HepG2 (cell line): Measurements from ENCODE around the gene ENO1. TPM values are rescaled to one million over a fixed set of nuclear protein-coding genes. Genes with fewer than 3 reads are reported as not detected.
"Not testable (repeated sequence)": the region's sequence is repeated elsewhere in the genome, so short reads cannot be mapped to it uniquely, and the experiment has no call there.

ENCODE experiments used
- ATAC-seq: fragments of 200-7000 bp; cut with Tn5 transposase; 3 replicates; pipeline ENCODE4 v1.9.1; 2020; ENCODE audit warnings: mild to moderate bottlenecking, moderate library complexity
- BruUV-seq: library from RNA; stranded (reverse); fragments of 400-500 nt; replicated peaks from 2 replicates; lab custom pipeline; 2021; lab: Mats Ljungman, UMichigan
- CTCF ChIA-PET: fragments of 300-600 bp; formaldehyde crosslinking; extraction: SDS; loops from one replicate; lab custom pipeline; 2021; ENCODE audit warnings: low total read pairs, inconsistent platforms, low intra/inter-chr PET ratio; lab: Yijun Ruan, JAX
- POLR2A ChIA-PET: fragments of 350-600 bp; sonication (Branson Sonifier 250); formaldehyde crosslinking; loops from one replicate; lab custom pipeline; 2020; ENCODE audit warnings: antibody characterized with exemption, inconsistent platforms; lab: Yijun Ruan, JAX
- DNase-seq: peaks from one replicate; pipeline ENCODE4 v3.0.0-alpha.2; 2015; ENCODE audit warnings: low spot score
- FAIRE-seq: peaks from 3 replicates; lab custom pipeline; 2011; peaks lifted over from hg19 to GRCh38; lab: Jason Lieb, UNC
- H2AFZ ChIP-seq: one replicate; pipeline ENCODE4 v1.6.1; 2011; ENCODE audit warnings: low read length, inconsistent platforms
- H3K27ac ChIP-seq: fragments of 300-600 bp; 3 replicates; pipeline ENCODE4 v1.8.0; 2011; ENCODE audit warnings: mixed run types, mild to moderate bottlenecking, mixed read lengths, low read length, inconsistent platforms; ENCODE audit not compliant: insufficient read depth; ENCODE audit errors: extremely low read length
- H3K27me3 ChIP-seq, 2 experiments: fragments of 200-600 bp in 1 of 2; 2 replicates in 1 of 2; 3 replicates in 1 of 2; pipeline versions ENCODE4 v1.6.0 to v1.8.0; 2011; ENCODE audit warnings: low read length in 2 of 2, mild to moderate bottlenecking in 2 of 2, moderate library complexity in 2 of 2, inconsistent platforms in 1 of 2; ENCODE audit not compliant: insufficient read depth in 2 of 2, control insufficient read depth in 1 of 2
- H3K36me3 ChIP-seq, 2 experiments: fragments of 200-600 bp in 1 of 2; replicated peaks in 1 of 2; 2 replicates in 1 of 2; 3 replicates in 1 of 2; pipeline versions ENCODE4 v1.5.1 to v1.8.0; 2011; ENCODE audit warnings: low read length in 2 of 2, inconsistent platforms in 1 of 2; ENCODE audit not compliant: insufficient read depth in 2 of 2, control insufficient read depth in 1 of 2
- H3K4me1 ChIP-seq: 2 replicates; pipeline ENCODE4 v1.5.1; 2012; ENCODE audit warnings: low read length, inconsistent platforms; ENCODE audit not compliant: insufficient read depth
- H3K4me2 ChIP-seq: 2 replicates; pipeline ENCODE4 v1.6.0; 2011; ENCODE audit warnings: low read depth, low read length, inconsistent platforms
- H3K4me3 ChIP-seq, 3 experiments: fragments of 200-600 bp in 1 of 3; sonication (generic), shearing (Covaris generic) in 1 of 3; replicated peaks in 1 of 3; 2 replicates each; pipeline ENCODE4 v1.5.1; 2011 to 2016; ENCODE audit warnings: low read length in 3 of 3, inconsistent platforms in 2 of 3, low read depth in 2 of 3, mild to moderate bottlenecking in 2 of 3, control low read depth in 1 of 3, mixed read lengths in 1 of 3; ENCODE audit not compliant: insufficient read depth in 1 of 3
- H3K79me2 ChIP-seq: one replicate; pipeline ENCODE4 v1.6.1; 2011; ENCODE audit warnings: low read length, inconsistent platforms; ENCODE audit not compliant: insufficient read depth
- H3K9ac ChIP-seq: 2 replicates; pipeline ENCODE4 v1.6.0; 2011; ENCODE audit warnings: mild to moderate bottlenecking, low read depth, low read length, inconsistent platforms; ENCODE audit not compliant: insufficient read depth
- H3K9me3 ChIP-seq: 2 replicates; pipeline ENCODE4 v1.5.1; 2012; ENCODE audit warnings: mild to moderate bottlenecking, low read length
- H4K20me1 ChIP-seq: 2 replicates; pipeline ENCODE4 v1.6.0; 2011; ENCODE audit warnings: inconsistent platforms, mild to moderate bottlenecking, low read length, moderate library complexity; ENCODE audit not compliant: insufficient read depth
- NFKBIZ ChIP-seq: IDR thresholded peaks from 2 replicates; pipeline ENCODE4 v1.6.1; 2018; ENCODE audit warnings: missing genetic modification reagents, missing compliant biosample characterization
- SMC3 ChIP-seq: IDR thresholded peaks from 2 replicates; pipeline ENCODE4 v1.6.1; 2011; ENCODE audit warnings: low read length, improper control_type of control experiment
- STAG1 ChIP-seq: sonication (generic); formaldehyde crosslinking; IDR thresholded peaks from 2 replicates; pipeline ENCODE4 v1.4.0; 2020; ENCODE audit warnings: missing genetic modification reagents
- ZMYM3 ChIP-seq: sonication (generic); formaldehyde crosslinking; IDR thresholded peaks from 2 replicates; pipeline ENCODE4 v1.5.1; 2020; ENCODE audit warnings: mild to moderate bottlenecking, missing genetic modification reagents
- ZNF460 ChIP-seq: sonication (generic); formaldehyde crosslinking; IDR thresholded peaks from 2 replicates; pipeline ENCODE4 v1.5.1; 2020; ENCODE audit warnings: missing genetic modification reagents, mild to moderate bottlenecking, borderline replicate concordance
- WGBS: methylation state at CpG from one replicate; pipeline ENCODE4 v1.1.6; 2017; ENCODE audit warnings: low lambda C conversion rate; 5-methylcytosine and 5-hydroxymethylcytosine counted together
- in situ Hi-C: cut with HindIII; loops from 2 replicates; pipeline ENCODE4 v1.10.0; 2017; ENCODE audit warnings: low pct_unique_long_range_greater_than_20kb; ENCODE audit not compliant: extremely low pct_ligation_motif_present
- intact Hi-C: fragments of 100-400 bp; cut with micrococcal nuclease; formaldehyde crosslinking; loops from one replicate; pipeline ENCODE4 v1.10.0; 2022; ENCODE audit not compliant: unreplicated experiment
- polyA plus RNA-seq, 8 experiments: library from polyadenylated mRNA; depleted of rRNA in 3 of 8; stranded (reverse) in 7 of 8; unstranded in 1 of 8; fragments of >200 nt; fragmentation: Illumina TruSeq in 4 of 8; extraction: Trizol in 4 of 8; gene quantifications; 2 replicates each; pipeline versions ENCODE4 v1.2.1 to v1.2.3, GENCODE V29; 2011 to 2016; ENCODE audit warnings: low read depth in 4 of 8, missing spikeins in 1 of 8, mixed read lengths in 1 of 8; ENCODE audit not compliant: insufficient read depth in 1 of 8
- total RNA-seq, 5 experiments: library from RNA; depleted of rRNA; stranded (reverse); fragments of >200 nt; fragmentation: Illumina TruSeq; extraction: Trizol; gene quantifications; 2 replicates each; pipeline ENCODE4 v1.2.3, GENCODE V29; 2016; ENCODE audit warnings: low read depth in 1 of 5

Gene ENO1
- total and polyA plus RNA-seq, 2 of the 13 experiments (the other 11 are each of a cell fraction or from before 2014, with no cell fraction given): 1,559 to 3,103 TPM

DNA sequence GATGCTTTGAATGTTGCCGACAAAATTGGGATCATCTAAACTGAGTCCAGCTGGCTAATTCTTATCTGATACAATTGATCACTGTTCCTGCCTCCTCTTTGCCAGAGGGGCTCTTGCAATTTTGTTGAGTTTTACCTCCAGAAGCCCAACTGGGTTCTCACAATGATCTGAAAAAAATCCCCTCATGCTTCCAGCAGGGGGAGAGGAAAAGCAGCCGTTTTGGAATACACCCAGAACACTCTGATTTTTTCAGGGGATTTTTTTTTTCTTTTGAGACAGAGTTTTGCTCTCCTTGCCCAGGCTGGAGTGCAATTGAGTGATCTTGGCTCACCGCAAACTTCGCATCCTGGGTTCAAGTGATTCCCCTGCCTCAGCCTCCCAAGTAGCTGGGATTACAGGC, 47.1 kb downstream of the ENO1 start:
- ATAC-seq: peak; percentile 44
- WGBS: 56% methylated on average over 4 of the region's 4 CpGs
- POLR2A ChIA-PET: interaction anchor here (1.0 kb wide), 1 partner anchor 17 kb away, joined by 3 read pairs; no protein-coding TSS in a partner anchor
- Histone ChIP-seq H3K9ac (no peak overlapping the region), H3K4me2 (peak overlapping the region; percentile 50; the same call in 1 of the 2 replicates), H3K27me3 (no peaks in the 10 kb centered on the region; a peak in 1 of 5 replicates), H2AFZ (no peak overlapping the region), H3K4me3 (no peak overlapping the region), H3K36me3 (no peaks in the 10 kb centered on the region), H4K20me1 (no peaks in the 10 kb centered on the region), H3K4me1 (peaks cover 60% of the 10 kb centered on the region), H3K9me3 (no peaks in the 10 kb centered on the region), H3K27ac (no peak overlapping the region), H3K79me2 (no peaks in the 10 kb centered on the region)
- in situ Hi-C loops: loop anchor here (25.0 kb wide), 1 partner anchor 269 kb away; no protein-coding TSS in a partner anchor
- TF ChIP-seq NFKBIZ (CRISPR knock-in tag) (no peak), SMC3 (peak; percentile 31; the same call in 1 of the 2 replicates), STAG1 (CRISPR knock-in tag) (0 out of 2 replicates have a peak, but pooled peaks have one; percentile 9)
- intact Hi-C loops: no loop called here
- no peak for FAIRE-seq
- CTCF ChIA-PET: interaction anchor here (2.0 kb wide), 1 partner anchor 17 kb away, joined by 9 read pairs; no protein-coding TSS in a partner anchor
- no peak for DNase-seq
- BruUV-seq: no TSS peak

DNA sequence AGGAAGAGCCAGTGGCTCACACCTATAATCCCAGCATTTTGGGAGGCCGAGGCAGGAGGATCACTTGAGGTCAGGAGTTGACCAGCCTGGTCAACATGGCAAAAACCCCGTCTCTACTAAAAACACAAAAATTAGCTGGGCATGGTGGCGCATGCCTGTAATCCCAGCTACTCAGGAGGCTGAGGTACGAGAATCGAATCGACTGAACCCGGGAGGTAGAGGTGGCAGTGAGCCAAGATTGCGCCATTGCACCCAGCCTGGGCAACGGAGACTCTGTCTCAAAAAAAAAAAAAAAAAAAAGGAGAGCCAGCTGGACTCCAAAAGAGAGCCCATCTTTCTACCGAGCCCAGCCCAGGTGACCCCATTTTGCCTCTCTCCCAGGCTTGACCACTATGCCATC, 47.8 kb downstream of the ENO1 start:
- intact Hi-C loops, FAIRE-seq, DNase-seq, H3K27me3 ChIP-seq, H4K20me1 ChIP-seq, H3K9me3 ChIP-seq, H3K36me3 ChIP-seq, H3K9ac ChIP-seq, H2AFZ ChIP-seq, BruUV-seq, H3K4me3 ChIP-seq, H3K79me2 ChIP-seq, ATAC-seq: not testable (repeated sequence)
- Histone ChIP-seq H3K4me1 (peaks cover 62% of the 10 kb centered on the region), H3K4me2 (peak overlapping the region; percentile 50)
- in situ Hi-C loops: loop anchor here (25.0 kb wide), 1 partner anchor 268 kb away; no protein-coding TSS in a partner anchor
- WGBS: 39% methylated on average over 10 of the region's 10 CpGs
- POLR2A ChIA-PET: interaction anchor here (0.7 kb wide), 1 partner anchor 410 kb away, joined by 3 read pairs; no protein-coding TSS in a partner anchor
- CTCF ChIA-PET: interaction anchor here (2.0 kb wide), 1 partner anchor 18 kb away, joined by 9 read pairs; no protein-coding TSS in a partner anchor
- TF ChIP-seq ZMYM3 (CRISPR knock-in tag): 0 out of 2 replicates have a peak, but pooled peaks have one; percentile 26
- TF ChIP-seq ZNF460 (CRISPR knock-in tag): peak; percentile 52; the same call in 1 of the 2 replicates
- TF ChIP-seq, all 625 proteins: peak for 2; not testable (repeated sequence) for 623
- not testable (repeated sequence) for H3K27ac ChIP-seq
